ENCODE measurements around the gene CELF2.

DNA sequence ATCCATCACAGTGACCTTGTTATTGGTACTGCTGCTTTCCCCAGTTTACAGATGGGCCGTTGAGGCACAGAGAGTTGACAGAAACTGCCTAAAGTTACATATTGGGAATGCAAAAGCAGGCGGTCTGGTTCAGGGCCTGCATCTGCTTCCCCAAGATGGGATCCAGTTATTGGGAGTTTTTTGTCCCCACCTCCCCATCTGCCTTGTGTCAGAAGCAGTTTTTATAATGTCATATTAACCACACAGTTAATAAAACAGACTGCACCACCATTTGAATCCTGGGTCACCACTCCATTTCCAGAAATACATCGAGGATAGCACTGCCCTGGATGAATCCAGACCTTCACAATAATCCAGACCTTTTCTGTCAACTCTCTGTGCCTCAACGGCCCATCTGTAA is 67.9 kb downstream of the CELF2 start:
- TF ChIP-seq, protein P1, sequence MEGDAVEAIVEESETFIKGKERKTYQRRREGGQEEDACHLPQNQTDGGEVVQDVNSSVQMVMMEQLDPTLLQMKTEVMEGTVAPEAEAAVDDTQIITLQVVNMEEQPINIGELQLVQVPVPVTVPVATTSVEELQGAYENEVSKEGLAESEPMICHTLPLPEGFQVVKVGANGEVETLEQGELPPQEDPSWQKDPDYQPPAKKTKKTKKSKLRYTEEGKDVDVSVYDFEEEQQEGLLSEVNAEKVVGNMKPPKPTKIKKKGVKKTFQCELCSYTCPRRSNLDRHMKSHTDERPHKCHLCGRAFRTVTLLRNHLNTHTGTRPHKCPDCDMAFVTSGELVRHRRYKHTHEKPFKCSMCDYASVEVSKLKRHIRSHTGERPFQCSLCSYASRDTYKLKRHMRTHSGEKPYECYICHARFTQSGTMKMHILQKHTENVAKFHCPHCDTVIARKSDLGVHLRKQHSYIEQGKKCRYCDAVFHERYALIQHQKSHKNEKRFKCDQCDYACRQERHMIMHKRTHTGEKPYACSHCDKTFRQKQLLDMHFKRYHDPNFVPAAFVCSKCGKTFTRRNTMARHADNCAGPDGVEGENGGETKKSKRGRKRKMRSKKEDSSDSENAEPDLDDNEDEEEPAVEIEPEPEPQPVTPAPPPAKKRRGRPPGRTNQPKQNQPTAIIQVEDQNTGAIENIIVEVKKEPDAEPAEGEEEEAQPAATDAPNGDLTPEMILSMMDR (IDR thresholded peaks at IDR 0.05): no peak
- no peak for TF ChIP-seq POLR2A (IDR thresholded peaks at IDR 0.05)

Measured in body of pancreas (tissue), 4 donors.